Keratinocyte (primary cell): Measurements from ENCODE around the gene CCDC170.

ENCODE experiments used
- CTCF ChIP-seq, 3 experiments: IDR thresholded peaks in 1 of 3; conservative IDR thresholded peaks in 1 of 3; optimal IDR thresholded peaks in 1 of 3; 2 replicates in 2 of 3; 3 replicates in 1 of 3; pipeline versions ENCODE3 to v1.5.1; 2011; ENCODE audit warnings: low read length in 3 of 3, mild to moderate bottlenecking in 3 of 3, moderate library complexity in 2 of 3, control low read depth in 1 of 3, inconsistent platforms in 1 of 3; ENCODE audit not compliant: insufficient read depth in 2 of 3; ENCODE audit errors: extremely low read depth in 1 of 3
- EZH2 ChIP-seq: IDR thresholded peaks from one replicate; pipeline ENCODE4 v1.6.1; 2012; ENCODE audit warnings: inconsistent platforms, mild to moderate bottlenecking, low read length, moderate library complexity

GRCh38 chr6:151656392-151656791 lies 162.6 kb downstream of the CCDC170 start:
- no peak for TF ChIP-seq CTCF (optimal IDR thresholded peaks at IDR 0.05 in 1 of 3, IDR thresholded peaks at IDR 0.05 in 1 of 3, conservative IDR thresholded peaks at IDR 0.05 in 1 of 3; ENCODE audit: extremely low read depth in 1 of 3, insufficient read depth in 2 of 3, low read length in 3 of 3)
- TF ChIP-seq EZH2: no peak
